AG09309 (cell line): ENCODE results near the gene ROBO3.
A peak's percentile ranks its signal among the peaks of the same experiment; 100 is the strongest.

Experiments used
- DNase-seq: peaks from one replicate; pipeline ENCODE4 v3.0.0-alpha.2; 2010; ENCODE audit warnings: low read depth
- H3K4me3 ChIP-seq: 2 replicates; pipeline ENCODE4 v1.5.1; 2011; ENCODE audit warnings: mild to moderate bottlenecking, low read depth, low read length, moderate library complexity; ENCODE audit not compliant: control insufficient read depth
- CTCF ChIP-seq: IDR thresholded peaks from 2 replicates; pipeline ENCODE4 v1.5.1; 2011; ENCODE audit warnings: mild to moderate bottlenecking, low read depth, low read length, inconsistent platforms; ENCODE audit not compliant: insufficient read depth, control insufficient read depth; ENCODE audit errors: missing control alignments

The ROBO3 gene

GRCh38 chr11:124898711-124899110, 33.5 kb downstream of the ROBO3 start:
- H3K4me3 ChIP-seq, result no peak overlapping the region
- DNase-seq, result no peak
- no peak for TF ChIP-seq CTCF

GRCh38 chr11:124899383-124900145, 34.3 kb downstream of the ROBO3 start:
- no peak for DNase-seq
- no peak overlapping the region for H3K4me3 ChIP-seq
- no peak for TF ChIP-seq CTCF

GRCh38 chr11:124900464-124900863, 35.2 kb downstream of the ROBO3 start:
- no peak overlapping the region for H3K4me3 ChIP-seq
- no peak for TF ChIP-seq CTCF
- DNase-seq, result peak; percentile 46

- no peak for TF ChIP-seq CTCF
- no peak overlapping the region for H3K4me3 ChIP-seq
- no peak for DNase-seq
These were observed 37.4 kb downstream of the ROBO3 start for GRCh38 chr11:124902616-124903015.

- no peak for TF ChIP-seq CTCF
- H3K4me3 ChIP-seq, result no peak overlapping the region
- DNase-seq, result no peak
These were observed 50.5 kb downstream of the ROBO3 start for GRCh38 chr11:124915541-124916369.

GRCh38 chr11:124916370-124916710, 51.1 kb downstream of the ROBO3 start:
- no peak for DNase-seq
- H3K4me3 ChIP-seq, result no peak overlapping the region
- TF ChIP-seq CTCF, result no peak
